ENCODE measurements around the gene ATP11A.

ATP11A gene

DNA sequence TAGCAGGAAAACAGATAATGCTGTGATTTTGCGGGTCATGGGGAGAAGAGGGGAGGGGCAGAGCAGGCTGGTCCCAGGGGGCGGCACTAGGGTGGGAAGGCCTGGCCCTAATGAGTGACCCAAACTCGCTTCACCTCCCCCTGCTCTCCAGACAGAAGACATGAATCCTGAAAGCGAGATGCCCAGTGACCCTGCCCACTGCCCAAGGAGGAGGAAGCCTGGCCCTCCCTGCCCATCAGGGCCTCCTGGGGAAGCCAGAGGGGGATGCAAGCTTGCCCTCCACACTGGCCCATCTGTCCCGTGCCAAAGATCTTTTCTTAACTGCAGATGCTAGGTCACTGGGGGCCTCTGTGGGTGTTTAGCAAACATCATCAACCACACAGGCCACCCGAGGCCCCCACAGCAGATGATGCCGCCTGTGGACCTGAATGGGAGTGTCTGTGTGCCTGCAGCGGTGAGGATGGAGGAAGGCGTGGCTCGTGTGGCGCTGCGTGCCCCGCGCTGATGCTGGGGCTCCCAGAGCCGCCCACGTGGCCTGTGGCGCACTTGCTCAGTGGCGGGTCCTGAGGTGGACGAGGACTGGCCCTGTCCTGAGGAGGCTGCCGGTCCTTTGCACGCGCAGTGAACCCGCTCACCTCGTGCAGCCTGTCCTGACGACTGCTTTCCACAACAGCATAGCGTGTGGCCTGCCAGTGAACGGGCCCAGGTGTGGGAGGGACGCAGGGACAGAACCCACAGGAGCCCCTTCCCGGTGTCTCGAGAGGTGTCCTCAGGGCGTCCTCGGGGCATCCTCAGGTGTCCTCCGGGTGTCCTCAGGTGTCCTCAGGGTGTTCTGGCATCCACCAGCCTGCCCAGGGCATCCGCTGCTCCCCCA, 198.6 kb downstream of the ATP11A start:
- DNase-seq: no peak
- TF ChIP-seq POLR2A (IDR thresholded peaks at IDR 0.05; ENCODE audit: low read length) (no peak), GATA1 (IDR thresholded peaks at IDR 0.05; ENCODE audit: low read depth, low read length) (no peak)

DNA sequence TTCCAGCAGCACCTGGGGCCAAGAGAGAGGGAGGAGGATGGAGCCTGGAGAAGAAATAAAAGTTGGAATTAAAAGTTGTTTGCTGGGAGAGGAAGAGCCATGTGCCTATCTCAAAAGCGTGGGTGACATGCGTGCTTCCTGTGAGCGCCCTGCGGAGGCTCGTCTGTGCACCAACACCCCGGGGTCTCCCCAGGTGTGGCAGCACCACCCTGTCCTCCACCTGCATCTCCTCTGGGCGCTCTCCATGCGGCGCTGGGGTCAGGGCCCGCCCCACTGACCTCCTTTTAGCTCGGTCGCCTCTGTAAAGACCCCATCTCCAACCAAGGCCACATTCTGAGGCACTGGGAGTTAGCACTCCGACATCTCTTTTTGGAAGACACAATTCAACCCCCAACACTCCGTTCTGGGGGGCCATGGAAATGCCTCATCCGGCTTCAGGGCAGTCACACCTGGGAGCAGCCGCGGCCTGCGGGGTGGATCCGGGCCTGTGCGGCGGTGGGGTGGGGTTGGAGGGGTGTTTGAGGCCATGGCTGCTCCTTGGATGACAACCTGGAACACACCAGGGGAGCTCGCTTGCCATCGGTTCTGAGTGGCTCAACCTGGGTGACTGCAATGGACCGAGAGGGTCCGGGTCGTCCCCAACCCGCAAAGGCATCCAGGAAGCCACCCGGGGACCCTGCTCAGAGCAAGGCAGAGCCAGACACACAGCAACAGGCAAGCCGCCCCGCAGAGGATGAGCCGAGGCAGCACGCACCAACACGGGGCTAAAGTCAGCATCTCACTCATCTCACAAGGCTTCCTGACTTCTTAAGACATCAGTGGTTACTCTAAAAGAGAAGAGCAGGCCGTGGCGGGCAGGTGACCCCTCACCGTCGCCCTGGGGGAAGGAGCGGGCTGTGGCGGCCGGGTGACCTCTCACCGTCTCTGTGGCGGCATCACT, 199.8 kb downstream of the ATP11A start:
- DNase-seq: no peak
- TF ChIP-seq GATA1 (IDR thresholded peaks at IDR 0.05; ENCODE audit: low read depth, low read length): no peak
- TF ChIP-seq POLR2A (IDR thresholded peaks at IDR 0.05; ENCODE audit: low read length): no peak

DNA sequence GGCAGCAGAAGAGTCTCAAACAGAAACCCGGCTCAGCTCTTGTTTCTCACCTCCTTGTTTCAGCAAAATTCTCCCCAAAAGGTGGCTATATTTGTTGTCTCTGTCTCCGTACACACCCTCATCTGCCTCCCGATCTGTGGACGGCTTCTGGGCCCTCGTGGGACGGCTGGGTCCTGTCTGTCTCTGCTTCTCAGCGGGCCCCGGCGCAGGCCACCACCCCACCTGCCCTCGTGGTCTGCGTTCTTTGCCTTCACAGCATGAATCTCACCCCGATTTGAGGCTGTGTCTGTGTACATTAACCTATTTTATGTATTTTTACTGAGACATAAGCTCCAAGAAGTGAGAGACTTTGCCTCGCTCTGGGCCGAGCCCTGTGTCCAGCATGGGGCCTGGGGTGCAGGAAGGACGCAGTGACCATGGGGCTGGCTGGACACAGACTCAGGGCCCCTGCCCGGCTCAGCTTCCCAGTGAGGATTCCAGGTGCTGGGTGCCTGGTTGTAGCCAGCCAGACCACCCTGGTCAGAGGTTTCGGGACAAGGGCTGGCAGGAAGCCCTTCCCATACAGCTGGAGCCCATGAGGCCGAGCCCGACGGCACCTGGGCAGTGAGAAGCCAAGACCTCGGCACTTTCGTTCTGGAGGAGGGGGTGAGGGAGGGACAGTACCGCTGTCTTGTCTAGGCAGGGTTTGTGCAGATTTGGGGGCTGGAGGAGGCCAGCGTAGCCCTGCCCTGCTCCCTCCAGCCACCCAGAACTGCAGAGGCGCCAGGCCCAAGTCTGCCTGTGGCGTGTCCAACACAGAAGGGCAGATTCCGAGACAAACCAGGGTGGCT, 200.7 kb downstream of the ATP11A start:
- no peak for TF ChIP-seq POLR2A (IDR thresholded peaks at IDR 0.05; ENCODE audit: low read length)
- no peak for TF ChIP-seq GATA1 (IDR thresholded peaks at IDR 0.05; ENCODE audit: low read depth, low read length)
- no peak for DNase-seq

DNA sequence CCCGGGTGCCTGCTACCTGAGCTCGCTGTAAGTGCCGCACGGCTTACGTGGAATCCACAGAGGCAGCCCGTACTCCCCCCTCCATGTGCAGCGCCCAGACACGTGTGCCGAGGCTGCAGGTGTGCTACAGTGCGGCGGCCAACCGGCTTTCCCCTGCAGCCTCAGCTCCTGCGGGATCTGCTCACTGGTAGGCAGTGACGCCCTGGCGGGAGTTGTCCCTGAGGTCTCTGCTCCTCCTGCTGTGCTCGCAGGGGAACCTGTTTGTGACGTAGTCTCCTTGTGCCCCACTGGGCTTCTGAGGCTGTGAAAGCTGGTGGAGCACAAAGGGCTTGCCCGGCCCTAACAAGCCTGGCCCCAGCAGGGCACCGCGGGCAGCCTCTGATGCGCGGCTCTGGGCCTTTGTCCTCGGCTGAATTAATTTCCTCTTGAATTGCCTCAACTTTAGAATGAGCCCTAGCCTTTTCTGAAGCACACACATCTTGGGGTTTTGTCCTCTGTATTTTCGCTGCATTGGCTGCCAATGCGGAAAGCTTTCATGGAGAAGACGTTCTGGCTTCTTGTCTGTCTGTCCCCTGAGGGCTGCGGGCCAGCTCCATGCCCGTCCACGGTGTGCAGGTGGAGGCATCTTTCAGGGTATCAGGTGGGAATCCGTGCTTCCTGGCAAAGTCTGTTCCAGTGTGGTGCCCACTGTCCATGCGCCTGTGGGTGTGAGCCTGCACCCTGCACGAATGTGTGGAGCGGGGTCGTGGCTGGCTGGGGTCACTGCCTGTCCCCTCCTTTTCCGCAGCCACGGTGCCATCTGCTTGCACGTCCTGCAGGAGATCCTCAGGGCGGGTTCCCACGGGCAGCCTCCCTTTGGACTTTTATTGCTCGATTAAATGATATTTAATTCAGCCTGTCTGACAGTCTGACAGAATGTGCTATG, 201.9 kb downstream of the ATP11A start:
- TF ChIP-seq POLR2A (IDR thresholded peaks at IDR 0.05; ENCODE audit: low read length): no peak
- TF ChIP-seq GATA1 (IDR thresholded peaks at IDR 0.05; ENCODE audit: low read depth, low read length): no peak
- no peak for DNase-seq

DNA sequence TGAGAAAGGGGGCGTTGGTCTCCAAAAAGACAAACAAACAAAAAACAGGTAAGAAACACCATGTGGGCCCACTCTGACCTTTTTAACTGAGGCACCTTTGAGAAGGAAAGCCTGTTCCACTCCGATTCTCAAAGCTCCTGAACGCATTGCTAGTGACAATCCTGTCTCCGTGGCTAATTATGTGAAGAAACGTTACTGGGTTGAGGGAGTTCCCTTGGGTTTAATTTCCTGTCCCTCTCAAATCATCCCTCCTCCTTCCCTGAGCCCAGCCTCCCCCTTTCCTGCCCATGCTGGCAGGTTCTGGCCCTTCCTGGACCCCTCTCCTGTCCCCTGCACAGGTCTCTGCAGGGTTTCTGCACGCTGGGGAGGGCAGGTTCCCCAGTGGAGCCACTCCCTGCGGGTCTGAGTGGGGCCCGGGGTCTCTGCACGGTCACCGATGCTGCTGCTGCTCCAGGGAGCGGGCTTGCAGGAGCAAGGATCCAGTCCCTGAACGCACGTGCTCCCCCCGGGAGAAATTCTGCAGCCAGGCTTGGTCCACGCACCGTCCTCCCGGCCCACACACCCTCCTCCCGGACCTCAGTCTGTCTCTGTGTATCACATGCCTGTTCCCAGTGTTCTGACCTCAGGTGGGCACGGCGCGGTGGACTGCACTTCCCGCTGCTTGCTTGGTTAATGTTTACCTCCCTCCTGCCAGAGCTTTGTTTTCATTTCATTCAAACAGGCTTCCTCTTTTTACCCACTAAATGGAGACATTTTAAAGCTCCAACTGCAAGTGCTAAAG, 202.8 kb downstream of the ATP11A start:
- no peak for TF ChIP-seq GATA1 (IDR thresholded peaks at IDR 0.05; ENCODE audit: low read depth, low read length)
- no peak for TF ChIP-seq POLR2A (IDR thresholded peaks at IDR 0.05; ENCODE audit: low read length)
- DNase-seq: no peak

DNA sequence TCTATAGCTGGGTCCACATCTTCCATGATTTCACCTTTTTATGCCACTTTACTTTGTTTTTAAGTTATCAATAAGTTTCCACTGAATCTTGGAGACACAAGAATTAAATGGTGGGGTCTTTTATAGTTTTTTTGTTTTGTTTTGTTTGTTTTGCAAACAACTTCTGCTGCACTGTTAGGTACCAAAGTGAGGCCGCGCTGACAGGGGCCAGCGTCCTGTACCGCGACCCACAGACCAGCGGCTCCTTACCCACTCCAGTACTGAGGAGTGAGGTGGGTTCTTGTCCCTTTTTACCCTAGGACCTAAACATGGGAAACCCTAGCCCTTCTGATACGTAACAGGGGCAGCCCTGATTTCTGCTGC, 203.3 kb downstream of the ATP11A start:
- no peak for DNase-seq
- TF ChIP-seq POLR2A (IDR thresholded peaks at IDR 0.05; ENCODE audit: low read length) (no peak), GATA1 (IDR thresholded peaks at IDR 0.05; ENCODE audit: low read depth, low read length) (no peak)

DNA sequence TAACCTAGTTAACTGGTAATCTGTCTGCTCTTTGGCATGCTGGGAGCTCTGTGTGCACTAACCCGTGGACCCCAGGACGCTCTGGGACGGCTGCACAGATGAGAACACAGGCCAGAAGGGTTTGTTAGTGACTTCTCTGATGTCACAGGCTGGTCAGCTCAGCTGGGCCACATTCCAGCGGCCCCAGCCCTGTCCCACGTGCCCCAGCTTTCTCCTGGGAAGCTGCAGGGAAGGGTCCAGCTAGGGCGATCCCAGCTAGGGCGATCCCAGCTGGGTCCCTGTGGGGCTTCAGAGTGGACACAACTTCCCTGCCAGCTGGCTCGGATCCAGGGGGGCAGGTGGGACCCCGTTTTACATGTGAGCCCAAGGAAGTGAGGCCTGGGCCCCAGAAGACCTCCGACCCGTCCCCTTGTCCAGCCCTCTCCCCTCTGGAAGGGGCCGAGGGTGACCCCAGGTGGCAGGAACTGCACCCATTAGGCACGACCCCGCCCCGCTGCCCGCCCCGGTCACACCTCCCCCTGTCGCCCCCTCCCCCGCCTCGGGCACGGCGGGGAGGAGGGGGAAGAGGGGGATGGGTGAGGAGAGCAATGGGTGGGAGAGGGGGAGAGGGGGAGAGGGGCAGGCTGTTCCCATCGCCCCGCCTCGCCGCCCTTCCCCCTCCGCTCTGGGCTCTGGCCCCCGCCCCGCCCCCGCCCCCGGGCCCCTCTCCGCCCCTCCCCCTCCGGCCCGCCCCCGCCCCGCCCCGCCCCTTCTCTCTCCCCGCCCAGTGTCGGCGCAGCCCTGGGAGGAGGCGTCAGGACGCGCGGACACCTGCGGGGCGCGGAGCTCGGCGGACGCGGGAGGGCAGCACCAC, 204.0 kb downstream of the ATP11A start:
- DNase-seq: peak; percentile 30 to 38
- TF ChIP-seq GATA1 (IDR thresholded peaks at IDR 0.05; ENCODE audit: low read depth, low read length) (no peak), POLR2A (IDR thresholded peaks at IDR 0.05; ENCODE audit: low read length) (no peak)

DNA sequence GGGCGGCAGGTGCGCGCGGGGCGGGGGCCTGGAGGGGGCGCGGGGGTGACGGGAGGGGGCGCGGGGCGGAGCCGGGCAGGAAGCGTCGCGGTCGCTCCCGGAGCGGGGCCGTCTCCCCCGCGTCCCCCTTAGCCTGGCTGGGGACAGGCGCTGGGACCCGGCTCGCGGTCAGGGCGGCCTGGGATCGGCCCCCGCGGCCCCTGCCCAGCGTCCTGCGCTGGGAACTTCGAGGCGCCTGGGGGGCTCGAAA, 204.5 kb downstream of the ATP11A start:
- TF ChIP-seq POLR2A (IDR thresholded peaks at IDR 0.05; ENCODE audit: low read length) (no peak), GATA1 (IDR thresholded peaks at IDR 0.05; ENCODE audit: low read depth, low read length) (no peak)

DNA sequence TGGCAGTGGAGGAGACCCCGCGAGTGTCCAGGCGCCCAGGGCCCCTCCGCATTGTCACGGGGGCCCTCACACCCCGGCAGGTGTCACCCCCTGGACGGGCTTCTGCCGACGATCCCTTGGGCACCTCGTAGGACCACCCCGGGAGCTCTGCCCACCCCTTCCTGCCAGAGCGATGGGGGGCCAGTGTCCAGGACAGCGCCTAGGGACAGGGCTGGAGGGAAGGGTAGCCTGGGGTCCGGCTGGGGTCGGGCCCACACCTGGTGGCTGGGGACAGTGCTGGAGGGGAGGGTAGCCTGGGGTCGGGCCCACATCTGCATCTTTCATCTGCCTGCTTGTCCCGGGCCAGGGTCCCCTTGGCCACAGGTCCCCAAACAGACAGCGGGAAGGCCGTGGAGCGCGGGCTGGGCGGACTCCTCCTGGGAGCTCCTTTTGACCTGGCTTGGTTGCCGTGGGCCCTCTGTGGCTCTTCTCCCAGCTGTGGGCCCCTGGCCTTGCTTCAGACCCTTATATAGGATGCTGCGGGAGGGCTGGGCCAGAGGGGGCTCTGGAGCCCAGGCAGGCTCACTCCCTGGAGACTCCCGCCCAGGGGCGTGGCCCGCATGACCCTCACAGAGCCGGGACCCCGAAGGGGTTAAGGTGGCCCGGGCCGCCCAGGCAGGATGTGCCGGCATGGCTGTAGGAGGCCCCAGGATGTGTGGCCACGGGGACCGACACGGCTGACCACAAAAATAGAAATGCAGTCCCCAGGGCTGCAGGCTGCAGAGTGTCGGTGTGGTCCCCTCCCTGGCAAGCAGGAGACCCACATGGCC, 205.0 kb downstream of the ATP11A start:
- no peak for DNase-seq
- no peak for TF ChIP-seq POLR2A (IDR thresholded peaks at IDR 0.05; ENCODE audit: low read length)
- TF ChIP-seq GATA1 (IDR thresholded peaks at IDR 0.05; ENCODE audit: low read depth, low read length): no peak

More for the DNA sequence above, 204.5 kb downstream of the ATP11A start:
- DNase-seq: no peak

DNA sequence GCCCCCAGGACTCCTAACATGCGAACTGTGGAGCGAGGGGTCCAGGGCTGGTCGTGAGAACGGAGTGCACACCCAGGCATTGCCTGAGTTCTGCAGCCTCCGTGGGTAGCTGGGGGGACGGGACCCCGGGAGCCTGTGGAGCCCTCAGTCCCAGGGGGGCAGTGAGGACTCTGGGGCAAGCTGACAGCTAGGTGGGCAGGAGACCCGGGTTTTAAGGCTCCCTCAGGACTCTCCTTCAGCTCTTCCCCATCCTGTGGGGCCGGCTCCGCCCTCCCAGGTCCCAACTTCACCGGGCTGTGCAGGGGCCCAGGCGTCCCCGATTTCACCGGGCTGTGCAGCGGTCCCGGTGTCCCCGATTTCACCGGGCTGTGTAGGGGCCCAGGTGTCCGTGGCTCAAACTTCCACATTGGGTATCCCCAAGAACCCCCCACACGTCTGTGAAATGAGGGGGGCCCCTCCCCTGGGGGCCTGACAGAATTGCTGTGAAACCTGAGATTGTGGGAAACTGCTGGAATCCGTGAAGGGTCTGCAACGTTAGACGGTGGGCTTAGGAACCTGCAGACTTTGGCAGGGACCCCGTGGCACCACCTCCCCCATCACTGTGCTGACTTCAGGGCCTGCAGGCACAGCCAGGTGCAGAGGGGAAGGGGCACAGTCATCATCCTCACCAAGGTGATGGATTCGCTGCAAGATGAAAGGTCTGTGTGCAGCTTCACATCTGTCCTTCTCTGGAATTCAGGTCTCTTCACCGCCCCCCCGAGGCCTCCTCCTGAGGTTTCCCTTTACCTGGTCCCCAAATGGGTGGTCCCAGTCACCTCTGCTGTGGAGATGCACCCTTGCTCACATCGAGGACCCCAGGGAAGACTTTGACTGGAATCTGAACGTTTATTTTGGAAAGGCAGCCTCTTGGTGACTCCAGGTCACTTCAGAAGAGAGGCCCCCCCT, 206.0 kb downstream of the ATP11A start:
- no peak for TF ChIP-seq POLR2A (IDR thresholded peaks at IDR 0.05; ENCODE audit: low read length)
- no peak for TF ChIP-seq GATA1 (IDR thresholded peaks at IDR 0.05; ENCODE audit: low read depth, low read length)
- DNase-seq: no peak

All from erythroblast (primary cell).